Activated CD4-positive, alpha-beta T cell treated with anti-CD3 and anti-CD28 coated beads, Interleukin-2, amount 50 U/mL, for 24 hours (primary cell): ENCODE results near the gene PPHLN1.
"Not testable (repeated sequence)": the region's sequence is repeated elsewhere in the genome, so short reads cannot be mapped to it uniquely, and the experiment has no call there.

Source experiments
- DNase-seq, 2 donors: peaks; one replicate each; pipeline ENCODE4 v3.0.0-alpha.2; 2020; ENCODE audit warnings: low read depth in 1 of 2, low spot score in 1 of 2

The PPHLN1 gene

DNA sequence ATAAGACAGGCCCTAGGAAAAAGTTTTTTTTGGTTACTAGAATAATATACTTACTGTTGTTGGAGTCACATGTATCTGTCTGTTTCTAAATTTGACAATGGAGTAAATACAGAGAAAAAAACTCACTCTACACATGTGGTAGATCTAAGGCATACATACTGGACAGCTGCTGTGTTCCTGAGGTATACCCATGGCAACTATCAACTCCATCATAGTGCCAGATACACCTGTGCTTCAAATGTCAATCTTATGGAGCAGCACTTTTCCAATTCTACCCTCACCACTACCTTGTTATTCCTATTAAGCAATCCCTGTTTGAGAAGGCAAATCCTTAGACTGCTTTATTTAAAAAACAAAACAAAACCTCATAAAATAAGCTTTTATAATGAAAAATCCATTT lies 3.4 kb upstream of the PPHLN1 start:
- DNase-seq = no peak

DNA sequence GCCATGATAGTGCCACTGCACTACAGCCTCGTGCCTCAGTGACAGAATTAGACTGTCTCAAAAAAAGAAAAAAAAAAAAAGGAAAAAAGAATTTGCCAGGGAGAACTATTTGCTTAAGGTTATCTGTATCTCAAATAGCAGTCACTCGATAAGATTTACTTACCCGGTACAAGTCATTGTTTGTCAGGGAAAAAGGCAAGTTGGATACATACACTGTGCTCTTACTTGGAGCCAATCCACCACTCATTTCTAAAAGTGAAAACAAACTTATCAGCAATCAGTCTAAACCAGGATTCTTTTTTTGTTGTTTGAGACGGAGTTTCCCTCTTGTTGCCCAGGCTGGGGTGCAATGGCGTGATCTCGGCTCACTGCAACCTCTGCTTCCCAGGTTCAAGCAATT lies 2.1 kb upstream of the PPHLN1 start:
- DNase-seq = no peak

DNA sequence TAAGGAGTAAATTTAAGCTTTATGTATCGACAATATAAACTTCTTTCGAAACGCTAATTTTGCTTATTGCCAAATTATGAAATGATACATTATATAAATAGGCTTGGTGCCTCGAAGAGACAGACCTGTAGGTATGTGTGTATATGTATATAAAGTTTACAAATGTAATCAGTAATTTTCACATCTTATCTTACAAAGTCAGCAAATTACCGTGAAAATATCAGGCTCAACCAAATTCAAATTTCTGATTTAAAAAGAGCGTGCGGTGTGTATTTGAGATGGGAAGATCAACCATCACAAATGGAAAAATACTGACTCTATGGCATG lies 678 bp upstream of the PPHLN1 start:
- DNase-seq = no peak

DNA sequence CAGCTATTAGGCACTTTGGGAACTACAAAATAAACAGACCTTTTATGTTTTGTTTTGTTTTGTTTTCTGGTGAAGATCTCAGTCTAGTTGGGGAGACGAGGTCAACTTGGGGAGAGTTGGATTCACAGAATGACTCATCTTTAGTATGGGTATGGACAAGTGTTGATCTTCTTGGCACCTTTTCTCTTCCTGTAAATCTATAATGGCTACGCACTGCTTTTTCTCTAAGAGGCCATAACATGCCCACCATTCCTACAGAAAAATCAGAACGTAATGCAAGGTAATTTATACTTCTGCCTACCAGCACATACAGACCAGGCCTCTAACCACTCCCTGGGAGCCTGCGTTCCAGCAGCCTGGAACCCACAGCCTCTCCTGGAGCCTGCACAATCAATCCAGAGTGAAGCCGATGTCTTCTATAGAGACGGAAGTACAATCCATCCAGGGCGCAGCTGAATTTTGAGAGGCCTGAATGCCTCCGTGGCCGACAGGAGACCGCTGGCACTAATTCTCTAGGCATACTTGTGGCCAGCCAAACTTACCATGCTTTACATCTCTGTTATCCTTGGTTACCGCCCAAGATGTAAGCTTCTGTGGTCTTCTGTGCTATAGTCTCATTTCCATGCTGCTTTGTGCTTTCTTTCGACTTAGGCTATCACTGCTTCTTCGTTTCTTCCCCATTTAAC lies 717 bp downstream of the PPHLN1 start:
- peak in 1 of 2 donors; percentile 1 for DNase-seq

DNA sequence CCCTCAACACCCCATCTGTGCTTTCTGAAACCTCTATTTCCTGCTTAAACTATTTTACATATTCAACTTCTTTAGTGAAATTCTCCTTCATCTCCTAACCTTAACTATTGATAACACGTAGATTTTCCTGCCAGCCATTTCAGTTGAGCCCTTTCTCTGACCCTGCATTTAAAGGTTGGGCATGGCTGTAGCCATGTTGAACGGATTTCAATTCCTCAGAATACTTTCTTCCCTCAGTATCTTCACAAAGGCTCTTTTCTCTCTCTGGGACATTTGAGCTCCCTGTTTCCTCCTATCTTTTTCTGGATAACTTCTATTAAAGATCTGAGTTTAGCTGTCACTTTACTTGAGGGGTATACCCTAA lies 1.2 kb downstream of the PPHLN1 start:
- DNase-seq = no peak

DNA sequence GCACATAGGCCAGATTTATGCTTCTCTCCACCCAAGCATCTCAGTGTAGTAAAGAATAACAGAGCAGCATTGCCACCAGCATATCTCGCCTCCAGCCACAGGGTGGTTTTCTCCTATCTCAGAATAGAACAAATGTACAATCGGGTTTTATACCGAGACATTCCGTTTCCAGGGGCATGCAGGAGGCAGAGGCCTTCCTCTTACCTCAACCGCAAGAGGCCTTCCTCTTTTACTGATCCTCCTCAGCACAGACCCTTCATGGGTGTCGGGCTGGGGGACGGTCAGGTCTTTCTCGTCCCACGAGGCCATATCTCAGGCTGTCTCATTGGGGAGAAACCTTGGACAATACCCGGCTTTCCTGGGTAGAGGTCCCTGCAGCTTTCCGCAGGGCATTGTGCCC lies 4.1 kb downstream of the PPHLN1 start:
- not testable (repeated sequence) for DNase-seq

DNA sequence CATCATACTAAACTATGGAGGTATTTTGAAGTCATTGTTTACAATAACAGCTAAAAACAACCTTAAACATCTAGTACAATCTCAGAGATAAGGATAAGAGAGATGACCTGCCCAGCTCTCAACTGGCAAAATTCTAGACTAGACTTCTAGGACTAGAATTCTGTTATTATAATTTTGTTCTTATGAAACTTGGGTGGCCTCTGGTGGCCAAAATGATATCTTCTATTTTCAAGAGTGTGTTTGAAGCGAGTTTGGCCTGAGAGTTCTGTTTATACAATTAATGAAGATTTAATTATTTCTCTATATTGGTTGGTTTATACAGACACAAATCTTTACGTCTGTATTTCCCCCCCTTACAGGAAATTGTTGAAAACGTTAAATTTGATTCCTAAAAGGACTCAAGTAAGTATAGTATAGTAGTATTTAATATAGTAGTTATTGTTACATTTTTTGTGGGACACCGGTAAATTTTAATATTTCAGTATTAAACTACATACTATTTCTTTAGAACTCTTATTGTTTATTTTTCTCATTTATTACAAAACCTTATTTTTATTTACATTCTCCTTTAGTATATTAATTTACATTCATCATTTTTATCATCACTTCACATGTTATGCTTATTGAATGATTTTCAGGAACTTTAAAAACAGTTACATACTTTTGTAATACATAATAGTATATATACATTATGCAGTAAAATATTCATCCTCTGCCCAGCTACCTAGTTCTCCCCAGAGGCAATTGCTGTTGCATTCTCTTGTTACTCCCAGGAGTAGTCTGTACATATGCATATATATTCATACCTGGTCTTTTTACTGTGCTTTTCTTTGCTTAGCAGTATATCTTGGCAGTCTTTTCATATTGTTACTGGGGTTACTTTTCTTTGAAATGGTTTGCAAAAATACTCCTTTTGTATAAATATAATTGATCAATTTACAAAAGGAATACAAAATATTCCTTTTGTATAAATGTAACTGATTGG lies 6.6 kb downstream of the PPHLN1 start:
- peak in 1 of 2 donors; percentile 12 for DNase-seq

DNA sequence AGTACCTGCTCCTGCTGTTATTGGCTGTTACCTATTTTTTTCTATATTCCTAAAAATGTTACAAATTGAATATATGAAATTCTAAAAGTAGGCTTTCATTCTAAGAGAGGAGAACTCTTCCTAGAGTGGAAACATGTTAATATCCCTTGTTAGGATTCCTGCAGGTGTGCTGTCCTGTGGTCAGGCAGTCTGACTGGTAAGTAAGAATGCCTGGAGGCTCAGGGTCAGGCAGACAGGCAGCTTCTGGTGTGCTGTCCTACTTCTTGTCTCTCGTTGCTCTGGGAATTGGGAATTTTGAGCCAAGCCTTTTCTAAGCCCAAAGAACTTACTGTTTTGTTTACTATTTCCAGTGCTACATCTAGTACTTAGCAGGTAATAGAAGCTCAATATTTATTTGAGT lies 10.3 kb downstream of the PPHLN1 start:
- DNase-seq = no peak

DNA sequence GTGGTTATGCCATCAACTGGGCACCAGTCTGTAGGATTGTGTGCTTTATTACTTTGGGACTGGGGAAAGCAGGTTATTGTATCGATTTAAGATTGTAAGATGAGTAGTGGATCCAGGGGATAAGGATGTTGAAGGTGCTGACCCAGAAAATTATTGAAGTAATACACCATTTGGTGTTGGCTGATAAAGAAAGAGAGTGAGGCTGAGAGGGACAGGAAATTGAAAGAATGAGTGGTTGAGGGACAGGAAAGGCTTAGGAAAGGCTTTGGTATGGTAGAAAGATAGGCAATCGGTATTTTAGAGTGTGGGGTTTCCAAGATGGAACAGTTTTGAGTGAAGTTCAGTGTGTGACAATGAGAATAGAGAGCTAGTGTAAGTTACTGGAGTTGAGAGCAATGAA lies 12.3 kb downstream of the PPHLN1 start:
- DNase-seq = no peak

DNA sequence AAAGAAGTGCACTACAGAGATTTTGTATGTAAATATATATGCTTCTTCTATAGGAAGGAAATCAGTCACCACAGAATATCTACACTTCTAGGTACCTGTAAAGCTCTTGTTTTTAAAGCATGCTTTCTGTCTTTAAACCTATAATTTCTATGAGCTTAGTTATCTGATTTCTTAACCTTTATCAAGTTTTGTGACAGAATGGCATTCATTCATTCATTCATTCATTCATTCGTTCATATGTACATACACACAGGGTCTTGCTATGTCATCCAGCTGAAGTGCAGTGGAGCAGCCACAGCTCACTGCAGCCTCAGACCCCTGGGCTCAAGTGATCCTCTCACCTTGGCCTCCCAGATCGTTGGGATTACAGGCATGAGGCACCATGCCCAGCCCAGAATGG lies 16.1 kb downstream of the PPHLN1 start:
- DNase-seq = no peak

DNA sequence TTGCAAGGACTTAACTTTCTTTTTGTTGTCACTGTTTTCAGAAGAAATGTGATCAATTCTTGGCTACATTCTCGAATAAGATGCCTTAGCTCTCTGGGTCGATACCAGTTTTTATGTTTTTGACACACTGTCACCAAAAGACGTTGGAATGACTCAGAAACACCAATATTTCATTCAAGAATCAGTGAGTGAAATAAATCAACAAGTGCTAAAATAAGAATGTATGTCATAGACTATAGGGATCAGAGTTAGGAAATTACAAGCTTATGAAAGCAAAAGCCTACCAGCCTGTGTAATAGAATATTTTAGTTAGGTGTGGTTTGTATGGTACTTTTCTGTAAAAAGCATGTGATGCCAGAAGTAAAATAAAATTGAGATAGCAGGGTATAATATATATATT lies 17.8 kb downstream of the PPHLN1 start:
- no peak for DNase-seq

DNA sequence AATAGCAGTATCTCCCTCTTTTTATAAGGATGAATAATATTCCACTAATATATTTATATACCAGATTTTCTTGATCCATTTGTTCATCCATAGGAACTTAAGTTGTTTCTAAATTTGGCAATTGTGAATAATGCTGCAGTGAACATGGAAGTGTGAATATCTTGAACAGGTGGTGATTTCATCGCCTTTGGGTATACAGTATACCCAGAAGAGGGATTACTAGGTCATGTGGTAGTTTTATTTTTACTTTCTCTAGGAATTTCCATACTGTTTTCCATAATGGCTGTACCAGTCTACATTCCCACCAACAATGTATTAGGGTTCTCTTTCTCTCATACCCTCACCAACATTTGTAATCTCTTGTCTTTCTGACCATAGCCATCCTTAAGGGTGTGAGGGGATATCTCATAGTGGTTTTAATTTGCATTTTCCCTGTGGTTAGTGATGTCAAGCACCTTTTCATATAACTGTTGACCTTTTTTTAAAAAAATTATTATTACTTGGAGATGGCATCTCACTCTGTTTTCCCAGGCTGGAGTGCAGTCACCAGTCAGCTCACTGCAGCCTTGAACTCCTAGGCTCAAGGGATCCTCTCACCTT lies 20.5 kb downstream of the PPHLN1 start:
- no peak for DNase-seq

DNA sequence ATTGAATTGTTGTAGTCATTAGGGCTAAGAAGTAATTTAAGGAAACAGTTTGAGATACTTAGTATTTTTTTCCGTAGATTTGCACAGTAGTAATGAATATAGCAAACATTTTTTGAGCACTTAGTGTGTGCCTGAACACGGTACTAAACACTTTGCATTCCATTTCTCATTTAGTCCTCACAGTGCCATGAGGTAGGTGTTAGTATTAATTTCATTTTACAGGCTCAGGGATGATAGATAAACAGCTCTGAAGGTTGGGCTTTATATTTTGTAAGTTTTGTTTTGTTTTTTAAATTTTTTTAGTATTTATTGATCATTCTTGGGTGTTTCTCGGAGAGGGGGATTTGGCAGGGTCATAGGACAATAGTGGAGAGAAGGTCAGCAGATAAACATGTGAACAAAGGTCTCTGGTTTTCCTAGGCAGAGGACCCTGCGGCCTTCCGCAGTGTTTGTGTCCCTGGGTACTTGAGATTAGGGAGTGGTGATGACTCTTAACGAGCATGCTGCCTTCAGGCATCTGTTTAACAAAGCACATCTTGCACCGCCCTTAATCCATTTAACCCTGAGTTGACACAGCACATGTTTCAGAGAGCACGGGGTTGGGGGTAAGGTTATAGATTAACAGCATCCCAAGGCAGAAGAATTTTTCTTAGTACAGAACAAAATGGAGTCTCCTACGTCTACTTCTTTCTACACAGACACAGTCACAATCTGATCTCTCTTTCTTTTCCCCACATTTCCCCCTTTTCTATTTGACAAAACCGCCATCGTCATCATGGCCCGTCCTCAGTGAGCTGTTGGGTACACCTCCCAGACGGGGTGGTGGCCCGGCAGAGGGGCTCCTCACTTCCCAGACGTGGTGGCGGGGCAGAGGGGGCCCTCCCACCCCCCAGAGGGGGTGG lies 23.4 kb downstream of the PPHLN1 start:
- not testable (repeated sequence) for DNase-seq

DNA sequence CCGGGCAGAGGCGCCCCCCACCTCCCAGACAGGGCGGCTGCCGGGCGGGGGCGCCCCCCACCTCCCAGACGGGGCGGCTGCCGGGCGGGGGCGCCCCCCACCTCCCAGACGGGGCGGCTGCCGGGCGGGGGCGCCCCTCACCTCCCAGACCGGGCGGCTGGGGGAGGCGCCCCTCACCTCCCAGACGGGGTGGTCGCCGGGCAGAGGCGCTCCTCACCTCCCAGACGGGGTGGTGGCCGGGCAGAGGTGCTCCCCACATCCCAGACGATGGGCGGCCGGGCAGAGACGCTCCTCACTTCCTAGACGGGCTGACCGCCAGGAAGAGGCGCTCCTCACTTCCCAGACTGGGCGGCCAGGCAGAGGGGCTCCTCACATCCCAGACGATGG lies 24.0 kb downstream of the PPHLN1 start:
- DNase-seq = not testable (repeated sequence)

DNA sequence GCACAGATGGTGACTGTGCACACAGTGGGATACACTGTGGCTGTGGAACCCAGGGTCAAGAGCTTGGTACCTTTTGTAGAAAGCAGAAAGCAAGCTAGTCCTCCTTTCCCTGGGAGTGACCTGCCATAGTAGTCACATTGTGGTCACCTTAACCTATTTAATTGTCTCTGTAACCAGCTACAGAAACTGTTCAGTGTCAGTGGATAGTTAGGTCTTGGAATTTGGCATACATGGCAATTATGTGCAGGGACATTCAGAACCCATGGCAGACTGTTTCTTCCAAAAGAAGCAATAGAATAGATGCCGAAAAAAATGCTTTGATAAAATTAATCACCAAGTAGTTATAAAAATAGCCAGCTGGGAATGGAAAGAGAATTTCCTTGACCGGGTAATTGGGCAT lies 30.4 kb downstream of the PPHLN1 start:
- no peak for DNase-seq

DNA sequence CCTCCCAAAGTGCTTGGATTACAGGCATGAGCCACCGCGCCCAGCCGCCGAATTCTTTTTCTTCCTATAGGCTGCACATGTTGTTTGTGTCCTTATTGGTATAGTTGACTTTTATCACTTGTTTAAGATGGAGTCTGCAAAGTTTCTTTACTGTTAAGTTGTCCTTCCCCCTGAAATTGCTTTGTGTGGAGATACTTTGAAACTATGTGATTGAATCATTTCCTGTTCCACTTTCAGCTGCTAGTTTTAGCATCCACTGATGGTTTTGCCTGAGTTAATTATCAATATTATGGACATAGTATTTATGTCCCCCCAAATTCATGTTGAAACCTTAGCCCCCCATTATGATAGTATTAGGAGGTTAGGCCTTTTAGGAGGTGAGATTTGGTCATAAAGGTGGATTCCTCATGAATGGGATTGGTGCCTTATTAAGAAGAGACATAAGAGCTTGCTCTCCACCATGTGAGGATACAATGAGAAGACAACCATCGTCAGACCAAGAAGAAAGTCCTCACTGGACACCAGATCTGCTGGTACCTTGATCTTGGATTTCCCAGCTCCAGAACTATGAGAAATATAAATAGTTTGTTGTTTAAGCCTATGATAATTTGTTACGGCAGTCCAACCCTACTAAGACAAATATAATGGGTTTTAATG lies 34.9 kb downstream of the PPHLN1 start:
- DNase-seq = no peak

DNA sequence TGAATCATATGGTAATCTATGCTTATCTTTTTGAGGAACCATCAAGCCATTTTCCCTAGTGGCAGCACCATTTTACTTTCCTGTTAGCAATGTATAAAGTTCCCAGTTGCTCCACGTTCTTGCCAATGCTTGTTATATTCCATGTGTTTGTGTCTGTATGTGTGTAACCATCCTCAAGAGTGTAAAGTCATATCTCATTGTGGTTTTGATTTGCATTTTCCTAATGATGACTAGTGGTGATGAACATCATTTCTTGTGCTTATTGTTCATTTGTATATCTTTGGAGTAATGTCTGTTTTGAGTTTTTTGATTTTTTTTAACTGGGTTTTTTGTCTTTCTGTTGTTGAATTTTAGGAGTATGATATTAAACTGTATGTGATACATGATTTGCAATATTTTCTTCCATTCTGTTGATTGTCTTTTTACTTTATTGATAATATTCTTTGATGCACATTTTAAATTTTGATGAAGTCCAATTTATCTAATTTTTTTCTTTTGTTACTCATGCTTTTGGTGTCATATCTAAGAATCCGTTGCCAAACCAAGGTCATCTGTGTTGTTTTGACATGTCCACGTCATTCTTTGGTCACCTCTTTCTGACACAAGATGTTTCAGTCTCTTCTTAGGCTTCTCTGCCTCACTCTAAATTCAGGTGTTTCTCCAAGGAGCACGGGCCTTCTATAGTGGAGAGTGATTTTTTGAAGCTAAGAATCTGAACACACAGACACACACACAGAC lies 36.1 kb downstream of the PPHLN1 start:
- no peak for DNase-seq

DNA sequence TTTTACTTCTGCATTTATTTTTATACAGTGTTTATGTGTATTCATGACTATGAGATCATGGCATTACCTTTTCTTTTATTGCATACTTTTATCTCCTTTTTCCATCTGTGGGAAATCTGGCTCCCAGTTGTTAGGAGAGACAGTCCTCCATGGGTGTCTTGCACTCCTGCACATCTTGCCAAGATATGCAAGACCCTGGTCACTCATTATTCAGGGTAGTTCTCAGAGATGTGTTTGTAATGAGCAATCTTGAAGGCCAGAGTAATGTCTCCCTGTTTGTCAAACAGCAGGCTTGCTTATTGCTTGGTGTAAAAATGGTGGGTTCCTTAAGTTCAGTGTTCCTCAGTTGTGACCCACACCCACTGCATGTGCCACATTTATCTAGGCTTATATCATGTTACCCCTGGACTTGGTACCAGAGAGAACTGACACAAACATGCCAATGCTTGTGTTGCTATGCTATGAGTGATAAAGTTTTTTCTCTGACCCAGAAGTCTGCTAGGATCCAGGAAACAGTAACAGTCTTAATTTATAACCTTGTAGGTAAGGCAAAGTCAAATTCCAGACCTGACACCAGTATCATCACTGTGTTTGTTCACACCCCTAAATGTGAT lies 36.8 kb downstream of the PPHLN1 start:
- DNase-seq = no peak

DNA sequence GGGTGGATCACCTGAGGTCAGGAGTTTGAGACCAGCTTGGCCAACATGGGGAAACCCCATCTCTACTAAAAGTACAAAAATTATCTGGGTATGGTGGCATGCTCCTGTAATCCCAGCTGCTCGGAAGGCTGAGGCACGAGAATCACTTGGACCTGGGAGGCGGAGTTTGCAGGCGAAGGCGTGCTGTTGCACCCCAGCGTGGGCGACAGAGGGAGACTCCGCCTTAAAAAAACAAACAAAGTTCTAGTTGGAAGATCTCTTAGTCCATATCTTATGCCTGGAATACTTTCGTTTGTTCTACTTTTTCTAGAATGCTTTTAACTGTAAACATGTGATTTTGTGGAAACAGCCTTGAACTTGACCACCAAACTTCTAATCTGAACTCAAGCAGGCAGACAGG lies 38.7 kb downstream of the PPHLN1 start:
- no peak for DNase-seq

DNA sequence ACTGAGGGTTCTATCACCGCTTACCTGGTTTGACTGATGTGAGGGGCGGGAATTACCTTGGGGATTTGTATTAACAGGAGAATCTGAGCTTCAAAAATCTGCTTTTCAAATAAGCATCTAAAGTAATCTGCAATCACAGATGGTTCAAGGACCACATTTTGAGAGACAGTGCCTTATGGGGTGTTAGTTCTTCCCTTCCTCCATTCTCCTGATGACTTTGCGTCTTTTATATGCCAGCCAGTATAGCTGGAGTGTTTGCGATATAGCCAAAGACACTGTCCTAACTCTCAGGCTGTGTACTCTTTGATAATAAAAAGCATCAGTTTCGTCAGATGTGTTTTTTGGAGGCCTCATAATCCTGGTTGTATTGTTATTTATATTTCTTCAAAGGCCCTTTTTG lies 39.5 kb downstream of the PPHLN1 start:
- no peak for DNase-seq
